OCI-LY3 (cell line): Measurements from ENCODE around the gene RPS21.
"Not testable (repeated sequence)": the region's sequence is repeated elsewhere in the genome, so short reads cannot be mapped to it uniquely, and the experiment has no call there.

ENCODE experiments used
- H2AFZ ChIP-seq: fragments of 200-600, 300-600 bp; shearing (Covaris generic); 2 replicates; pipeline ENCODE4 v1.6.0; 2014; ENCODE audit warnings: antibody characterized with exemption, low read depth, low read length
- H3K27ac ChIP-seq: fragments of 200-600, 300-600 bp; sonication (generic); 2 replicates; pipeline ENCODE4 v1.5.1; 2014; ENCODE audit warnings: mild to moderate bottlenecking, low read length, moderate library complexity, mixed read lengths
- H3K27me3 ChIP-seq: fragments of 200-600, 300-600 bp; sonication (generic); 2 replicates; pipeline ENCODE4 v1.6.1; 2014; ENCODE audit warnings: low read depth, low read length, mixed read lengths
- H3K36me3 ChIP-seq: fragments of 200-600, 300-600 bp; sonication (generic); replicated peaks from 2 replicates; pipeline ENCODE3; 2014; ENCODE audit warnings: low read depth, low read length, mixed read lengths
- H3K4me1 ChIP-seq: fragments of 300-600, 200-600 bp; sonication (generic); 2 replicates; pipeline ENCODE4 v1.6.1; 2014; ENCODE audit warnings: low read length, mixed read lengths
- H3K4me2 ChIP-seq: fragments of 200-600, 300-600 bp; sonication (generic); 2 replicates; pipeline ENCODE4 v1.6.1; 2014; ENCODE audit warnings: low read length, mixed read lengths
- H3K4me3 ChIP-seq: fragments of 300-600, 200-600 bp; sonication (generic); 2 replicates; pipeline ENCODE4 v1.5.1; 2014; ENCODE audit warnings: antibody characterized with exemption, mild to moderate bottlenecking, low read length, moderate library complexity
- H3K79me2 ChIP-seq: fragments of 300-600, 200-600 bp; shearing (Covaris generic); 2 replicates; pipeline ENCODE4 v1.6.1; 2014; ENCODE audit warnings: mild to moderate bottlenecking, low read length, mixed read lengths
- H3K9ac ChIP-seq: fragments of 300-600, 200-600 bp; shearing (Covaris generic); 2 replicates; pipeline ENCODE4 v1.6.0; 2014; ENCODE audit warnings: mild to moderate bottlenecking, low read length, moderate library complexity
- H3K9me3 ChIP-seq: fragments of 200-600, 300-600 bp; shearing (Covaris generic); 2 replicates; pipeline ENCODE4 v1.6.1; 2014; ENCODE audit warnings: low read length, mixed read lengths; ENCODE audit not compliant: insufficient read depth
- H4K20me1 ChIP-seq: fragments of 200-600, 300-600 bp; sonication (generic); 2 replicates; pipeline ENCODE4 v1.6.1; 2016; ENCODE audit warnings: low read length, mixed read lengths; ENCODE audit not compliant: insufficient read depth
- EZH2phosphoT487 ChIP-seq: fragments of 200-600 bp; shearing (Covaris generic); IDR thresholded peaks from 2 replicates; pipeline ENCODE4 v1.6.1; 2018; ENCODE audit warnings: antibody characterized with exemption, mixed run types, low read depth
- TF ChIP-seq, protein P1 (sequence below): fragments of 200-600, 300-600 bp; sonication (generic); IDR thresholded peaks from 2 replicates; pipeline ENCODE4 v1.5.1; 2014; ENCODE audit warnings: antibody characterized with exemption, low read length, low read depth

The RPS21 gene

DNA sequence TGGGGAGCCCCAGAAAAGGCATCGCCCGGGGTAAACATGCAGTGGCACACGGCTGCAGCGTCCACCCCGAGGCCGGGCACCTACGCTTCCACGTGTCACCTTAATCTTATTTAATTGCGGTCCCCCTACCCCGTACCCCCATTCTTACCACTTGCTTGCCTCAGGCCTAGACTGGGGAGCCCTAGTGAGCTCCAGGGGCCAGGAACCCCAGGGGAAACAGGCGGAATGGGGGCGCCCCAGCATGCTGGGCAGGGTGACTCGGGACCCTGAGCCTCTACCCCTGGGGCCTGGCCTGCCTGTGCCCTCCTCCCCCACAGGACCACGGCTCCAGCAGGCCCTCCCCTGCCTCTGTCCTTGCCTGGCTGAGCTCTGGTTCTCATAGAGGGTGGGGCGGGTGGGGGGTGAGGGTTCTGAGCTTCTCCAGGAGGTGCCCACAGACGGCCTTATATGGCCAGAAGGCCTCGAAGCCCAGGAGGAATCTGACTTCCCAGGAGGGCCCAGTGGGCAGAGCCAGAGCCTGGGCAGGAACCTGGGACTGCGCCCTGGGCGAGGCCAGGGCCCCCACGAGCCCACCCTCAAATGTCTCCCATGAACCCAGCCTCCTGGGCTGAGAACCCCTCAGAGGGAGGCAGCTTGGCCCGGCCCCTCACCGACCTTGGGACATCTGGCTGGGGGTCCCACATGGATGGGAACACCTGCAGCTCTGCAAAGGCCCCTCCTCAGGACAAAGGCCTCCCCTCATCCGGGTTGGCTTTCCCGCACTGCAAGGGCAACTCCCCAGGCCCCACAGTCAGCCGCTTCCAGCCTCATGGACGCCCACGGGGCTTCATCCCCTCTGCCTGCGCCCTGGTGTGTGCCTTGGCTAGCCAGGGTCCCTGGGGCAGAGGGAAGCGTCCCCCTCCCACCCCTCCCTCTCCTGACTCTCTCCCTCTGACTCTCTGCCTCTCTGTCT lies 14.6 kb upstream of the RPS21 start:
- H3K9me3 ChIP-seq, result no peaks in the 10 kb centered on the region

DNA sequence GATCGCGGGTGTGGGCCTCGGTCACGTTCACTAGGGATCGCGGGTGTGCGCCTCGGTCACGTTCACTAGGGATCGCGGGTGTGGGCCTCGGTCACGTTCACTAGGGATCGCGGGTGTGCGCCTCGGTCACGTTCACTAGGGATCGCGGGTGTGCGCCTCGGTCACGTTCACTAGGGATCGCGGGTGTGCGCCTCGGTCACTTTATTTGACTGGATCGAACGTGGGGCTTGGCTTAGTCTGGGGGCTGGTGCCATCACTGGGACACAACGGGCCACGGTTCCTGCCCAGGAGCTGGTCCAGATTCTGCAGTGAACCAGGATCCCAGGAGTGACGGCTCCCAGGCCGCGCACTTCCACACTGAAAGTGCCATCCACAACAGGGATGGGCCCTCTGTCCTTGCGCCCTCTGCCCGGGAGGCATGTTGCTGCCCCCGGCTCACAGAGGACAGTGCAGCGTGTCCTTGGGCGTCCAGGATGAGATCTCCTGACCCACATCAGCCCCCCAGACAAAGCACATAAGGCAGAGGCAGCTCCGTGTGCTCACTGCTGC lies 13.2 kb upstream of the RPS21 start:
- not testable (repeated sequence) for H3K79me2 ChIP-seq, H4K20me1 ChIP-seq, H3K4me1 ChIP-seq, H3K36me3 ChIP-seq, H3K4me3 ChIP-seq, H3K9me3 ChIP-seq, H3K9ac ChIP-seq, H3K4me2 ChIP-seq, H2AFZ ChIP-seq, H3K27ac ChIP-seq
- peaks cover 15% of the 10 kb centered on the region for H3K27me3 ChIP-seq

More for the DNA sequence above, 14.6 kb upstream of the RPS21 start:
- TF ChIP-seq EZH2phosphoT487, result no peak
- TF ChIP-seq, protein P1, sequence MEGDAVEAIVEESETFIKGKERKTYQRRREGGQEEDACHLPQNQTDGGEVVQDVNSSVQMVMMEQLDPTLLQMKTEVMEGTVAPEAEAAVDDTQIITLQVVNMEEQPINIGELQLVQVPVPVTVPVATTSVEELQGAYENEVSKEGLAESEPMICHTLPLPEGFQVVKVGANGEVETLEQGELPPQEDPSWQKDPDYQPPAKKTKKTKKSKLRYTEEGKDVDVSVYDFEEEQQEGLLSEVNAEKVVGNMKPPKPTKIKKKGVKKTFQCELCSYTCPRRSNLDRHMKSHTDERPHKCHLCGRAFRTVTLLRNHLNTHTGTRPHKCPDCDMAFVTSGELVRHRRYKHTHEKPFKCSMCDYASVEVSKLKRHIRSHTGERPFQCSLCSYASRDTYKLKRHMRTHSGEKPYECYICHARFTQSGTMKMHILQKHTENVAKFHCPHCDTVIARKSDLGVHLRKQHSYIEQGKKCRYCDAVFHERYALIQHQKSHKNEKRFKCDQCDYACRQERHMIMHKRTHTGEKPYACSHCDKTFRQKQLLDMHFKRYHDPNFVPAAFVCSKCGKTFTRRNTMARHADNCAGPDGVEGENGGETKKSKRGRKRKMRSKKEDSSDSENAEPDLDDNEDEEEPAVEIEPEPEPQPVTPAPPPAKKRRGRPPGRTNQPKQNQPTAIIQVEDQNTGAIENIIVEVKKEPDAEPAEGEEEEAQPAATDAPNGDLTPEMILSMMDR, result no peak
- no peaks in the 10 kb centered on the region for H3K79me2 ChIP-seq
- H3K9ac ChIP-seq, result no peak overlapping the region
- no peak overlapping the region for H3K4me2 ChIP-seq
- H2AFZ ChIP-seq, result no peak overlapping the region
- no peak overlapping the region for H3K4me3 ChIP-seq
- H3K36me3 ChIP-seq, result no peaks in the 10 kb centered on the region
- no peak overlapping the region for H3K27ac ChIP-seq
- peaks cover 25% of the 10 kb centered on the region for H3K27me3 ChIP-seq
- H4K20me1 ChIP-seq, result no peaks in the 10 kb centered on the region
- peaks cover 13% of the 10 kb centered on the region for H3K4me1 ChIP-seq

DNA sequence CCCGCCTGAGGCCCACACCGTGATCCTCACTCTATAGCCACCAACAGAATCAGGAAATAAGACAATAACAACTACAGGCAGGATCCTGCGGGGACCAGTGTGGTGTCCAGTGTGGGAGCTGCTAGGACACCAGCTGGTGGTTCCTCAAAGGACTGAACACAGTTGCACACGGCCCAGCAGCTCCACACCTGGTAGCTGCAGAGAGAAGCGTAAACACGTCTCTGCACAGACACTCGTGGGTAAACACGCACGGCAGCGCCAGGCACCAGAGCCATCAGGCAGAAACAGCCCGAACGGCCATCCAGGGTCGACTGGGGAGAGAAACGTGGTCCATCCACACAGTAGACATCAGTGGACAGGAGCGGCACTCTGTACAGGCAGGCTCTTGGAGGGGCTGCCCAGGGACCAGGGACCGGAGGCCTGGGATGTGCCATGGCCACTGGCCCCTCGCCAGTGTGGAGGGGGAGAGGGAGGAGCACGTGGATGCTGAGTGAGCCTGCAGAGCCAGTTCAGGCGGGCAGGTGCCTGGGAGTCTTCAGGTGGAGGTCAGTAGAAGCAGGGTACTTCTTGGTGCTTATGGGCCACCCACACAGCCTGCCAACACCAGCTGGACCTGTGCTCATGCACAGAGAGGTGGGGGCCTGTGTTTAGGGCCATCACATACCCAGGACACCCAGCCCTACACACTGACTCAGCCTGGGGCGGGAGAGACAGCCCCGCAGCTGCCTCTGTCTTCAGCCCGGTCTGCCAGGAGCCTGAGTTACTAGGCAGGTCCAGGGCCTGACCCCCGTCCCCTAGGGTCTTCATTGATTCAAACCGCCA lies 12.4 kb upstream of the RPS21 start:
- H3K9ac ChIP-seq, result no peak overlapping the region

More for the DNA sequence above, 12.4 kb upstream of the RPS21 start:
- Histone ChIP-seq H3K9me3 (no peaks in the 10 kb centered on the region), H3K4me1 (no peaks in the 10 kb centered on the region), H3K36me3 (no peaks in the 10 kb centered on the region), H2AFZ (no peak overlapping the region), H3K27ac (no peak overlapping the region), H3K4me2 (no peak overlapping the region), H3K79me2 (no peaks in the 10 kb centered on the region), H4K20me1 (no peaks in the 10 kb centered on the region), H3K27me3 (peaks cover 8% of the 10 kb centered on the region), H3K4me3 (no peak overlapping the region)
- no peak for TF ChIP-seq EZH2phosphoT487
- TF ChIP-seq, protein P1, result no peak
